H9 (cell line): ENCODE results near the gene ZNF319. TPM values are rescaled to one million over a fixed set of nuclear protein-coding genes. Genes with fewer than 3 reads are reported as not detected.

Experiments
- DNase-seq: peaks from one replicate; pipeline ENCODE4 v3.0.0-alpha.2; 2017
- H2AFZ ChIP-seq: one replicate; pipeline ENCODE4 v1.6.1; 2013; ENCODE audit warnings: mild to moderate bottlenecking, low read length, control low read depth, moderate library complexity
- H2AK5ac ChIP-seq: 2 replicates; pipeline ENCODE4 v1.6.1; 2013; ENCODE audit warnings: low read length, control low read depth, mixed read lengths; ENCODE audit not compliant: insufficient read length
- H2BK120ac ChIP-seq: one replicate; pipeline ENCODE4 v1.6.1; 2013; ENCODE audit warnings: low read depth, mild to moderate bottlenecking, low read length, control low read depth, inconsistent platforms; ENCODE audit not compliant: poor library complexity, severe bottlenecking
- H2BK12ac ChIP-seq: 2 replicates; pipeline ENCODE4 v1.6.1; 2013; ENCODE audit warnings: low read length, control low read depth, mixed read lengths, low read depth; ENCODE audit not compliant: insufficient read length
- H2BK15ac ChIP-seq: 2 replicates; pipeline ENCODE4 v1.6.1; 2013; ENCODE audit warnings: low read depth, low read length, control low read depth
- H2BK20ac ChIP-seq: one replicate; pipeline ENCODE4 v1.6.1; 2013; ENCODE audit warnings: low read depth, mild to moderate bottlenecking, low read length, control low read depth, inconsistent platforms; ENCODE audit not compliant: poor library complexity, severe bottlenecking
- H2BK5ac ChIP-seq: 2 replicates; pipeline ENCODE4 v1.6.1; 2013; ENCODE audit warnings: low read length, control low read depth, mixed read lengths; ENCODE audit not compliant: insufficient read length
- H3K14ac ChIP-seq: 2 replicates; pipeline ENCODE4 v1.6.1; 2013; ENCODE audit warnings: low read length, control low read depth; ENCODE audit not compliant: insufficient read depth
- H3K18ac ChIP-seq: 2 replicates; pipeline ENCODE4 v1.6.1; 2013; ENCODE audit warnings: low read depth, mild to moderate bottlenecking, mixed read lengths, low read length, control low read depth; ENCODE audit not compliant: insufficient read length
- H3K23ac ChIP-seq: 2 replicates; pipeline ENCODE4 v1.6.1; 2013; ENCODE audit warnings: low read length, control low read depth, mixed read lengths, low read depth; ENCODE audit not compliant: insufficient read length
- H3K23me2 ChIP-seq: 2 replicates; pipeline ENCODE4 v1.6.1; 2013; ENCODE audit warnings: low read depth, mild to moderate bottlenecking, mixed read lengths, low read length, control low read depth; ENCODE audit not compliant: insufficient read length, poor library complexity, severe bottlenecking
- H3K27ac ChIP-seq: 2 replicates; pipeline ENCODE4 v1.5.1; 2013; ENCODE audit warnings: low read length, control low read depth, mixed read lengths, low read depth; ENCODE audit not compliant: insufficient read length
- H3K27me3 ChIP-seq: 2 replicates; pipeline ENCODE4 v1.6.1; 2013; ENCODE audit warnings: low read length, control low read depth, inconsistent platforms; ENCODE audit not compliant: insufficient read depth
- H3K4ac ChIP-seq: 2 replicates; pipeline ENCODE4 v1.6.1; 2013; ENCODE audit warnings: low read depth, mild to moderate bottlenecking, control low read depth, inconsistent platforms, low read length, moderate library complexity
- H3K4me1 ChIP-seq: 2 replicates; pipeline ENCODE4 v1.6.1; 2013; ENCODE audit warnings: low read length, control low read depth, inconsistent platforms; ENCODE audit not compliant: insufficient read depth
- H3K4me2 ChIP-seq: 2 replicates; pipeline ENCODE4 v1.6.1; 2013; ENCODE audit warnings: low read length, control low read depth, mixed read lengths; ENCODE audit not compliant: insufficient read length, insufficient read depth
- H3K56ac ChIP-seq: 2 replicates; pipeline ENCODE4 v1.6.1; 2013; ENCODE audit warnings: low read depth, mild to moderate bottlenecking, mixed read lengths, low read length, control low read depth; ENCODE audit not compliant: insufficient read length
- H3K79me1 ChIP-seq: 2 replicates; pipeline ENCODE4 v1.6.1; 2013; ENCODE audit warnings: low read depth, mild to moderate bottlenecking, moderate library complexity, low read length, control low read depth, inconsistent platforms; ENCODE audit not compliant: insufficient read depth, poor library complexity, severe bottlenecking
- H3K79me2 ChIP-seq: 2 replicates; pipeline ENCODE4 v1.6.1; 2013; ENCODE audit warnings: low read length, control low read depth, inconsistent platforms; ENCODE audit not compliant: insufficient read depth
- H3K9ac ChIP-seq: 2 replicates; pipeline ENCODE4 v1.6.1; 2013; ENCODE audit warnings: low read length, control low read depth, mixed read lengths; ENCODE audit not compliant: insufficient read length; ENCODE audit errors: extremely low read depth
- H3K9me3 ChIP-seq: one replicate; pipeline ENCODE4 v1.6.1; 2013; ENCODE audit warnings: low read depth, low read length, inconsistent platforms; ENCODE audit not compliant: control insufficient read depth
- H3T11ph ChIP-seq: one replicate; pipeline ENCODE4 v1.6.1; 2013; ENCODE audit warnings: mild to moderate bottlenecking, low read length, control low read depth, inconsistent platforms
- H4K20me1 ChIP-seq: one replicate; pipeline ENCODE4 v1.6.1; 2013; ENCODE audit not compliant: control insufficient read depth, insufficient read length, insufficient read depth
- H4K5ac ChIP-seq: 2 replicates; pipeline ENCODE4 v1.6.1; 2013; ENCODE audit warnings: low read depth, mild to moderate bottlenecking, mixed read lengths, low read length, control low read depth; ENCODE audit not compliant: insufficient read length
- H4K8ac ChIP-seq: replicated peaks from 2 replicates; pipeline ENCODE4 v1.6.1; 2013; ENCODE audit warnings: low read length, control low read depth, mixed read lengths, low read depth; ENCODE audit not compliant: insufficient read length
- H4K91ac ChIP-seq: 2 replicates; pipeline ENCODE4 v1.6.1; 2013; ENCODE audit warnings: low read depth, mild to moderate bottlenecking, moderate library complexity, mixed read lengths, low read length, control low read depth; ENCODE audit not compliant: insufficient read length
- H3K27ac Mint-ChIP-seq, 3 experiments: 2 replicates in 2 of 3; 3 replicates in 1 of 3; pipeline ENCODE4 v1.8.0; 2020 to 2021; ENCODE audit warnings: mixed read lengths in 3 of 3, mild to moderate bottlenecking in 1 of 3, moderate library complexity in 1 of 3
- H3K27me3 Mint-ChIP-seq: 2 replicates; pipeline ENCODE4 v1.8.0; 2021; ENCODE audit warnings: low read depth, mild to moderate bottlenecking, moderate library complexity, mixed read lengths
- H3K36me3 Mint-ChIP-seq, 3 experiments: 2 replicates in 2 of 3; 3 replicates in 1 of 3; pipeline ENCODE4 v1.8.0; 2020 to 2021; ENCODE audit warnings: low read depth in 3 of 3, mixed read lengths in 3 of 3; ENCODE audit not compliant: insufficient read depth in 1 of 3
- H3K4me1 Mint-ChIP-seq, 2 experiments: 2 replicates each; pipeline ENCODE4 v1.8.0; 2020; ENCODE audit warnings: mixed read lengths in 2 of 2
- H3K4me3 Mint-ChIP-seq, 2 experiments: 2 replicates in 1 of 2; 3 replicates in 1 of 2; pipeline ENCODE4 v1.8.0; 2020 to 2021; ENCODE audit warnings: mild to moderate bottlenecking in 2 of 2, mixed read lengths in 2 of 2, moderate library complexity in 1 of 2
- H3K9me3 Mint-ChIP-seq, 2 experiments: 2 replicates in 1 of 2; 3 replicates in 1 of 2; pipeline ENCODE4 v1.8.0; 2020; ENCODE audit warnings: mild to moderate bottlenecking in 2 of 2, mixed read lengths in 2 of 2, moderate library complexity in 1 of 2
- WGBS: extraction: QIAGEN DNeasy Blood & Tissue Kit; methylation state at CpG from one replicate; pipeline ENCODE4 v1.1.7; 2013; ENCODE audit warnings: missing lambda C conversion rate, low lambda C conversion rate, mixed read lengths; ENCODE audit not compliant: insufficient read length; ENCODE audit errors: extremely low coverage; 5-methylcytosine and 5-hydroxymethylcytosine counted together
- total RNA-seq: library from RNA; stranded (reverse); gene quantifications from 2 replicates; pipeline ENCODE4 v1.2.1, GENCODE V29; 2021
- TF ChIP-seq, protein P1 (sequence below): fragments of 200-600 bp; sonication (generic); conservative IDR thresholded peaks from 3 replicates; pipeline ENCODE4 v1.8.0; 2021; ENCODE audit warnings: antibody characterized with exemption, mild to moderate bottlenecking

ZNF319 gene
- total RNA-seq, 1 experiment from 2014 or later, result 5.6 TPM

DNA sequence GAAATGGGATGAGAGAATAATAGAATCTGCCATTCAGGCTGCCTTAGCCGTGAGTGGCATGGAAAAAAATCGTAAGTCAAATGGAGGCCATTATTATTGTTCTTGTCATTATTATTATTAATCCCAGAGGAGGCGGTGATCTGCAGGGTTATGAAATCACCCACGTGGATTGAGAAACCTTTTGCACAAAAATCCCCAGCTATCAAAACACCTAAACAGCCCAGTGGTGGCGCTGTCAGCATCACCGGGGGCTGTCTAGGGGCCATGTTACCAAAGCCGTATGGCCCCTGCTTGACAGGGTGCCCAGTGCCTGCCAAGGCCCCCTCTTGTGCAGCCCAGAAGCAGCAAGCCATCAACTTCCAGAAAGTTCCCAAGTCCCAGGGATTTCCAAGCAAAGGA is 54.7 kb downstream of the ZNF319 start:
- Histone ChIP-seq H2AK5ac (no peak overlapping the region), H2BK20ac (no peak overlapping the region), H2BK120ac (no peak overlapping the region), H3K4me1 (no peaks in the 10 kb centered on the region), H2BK12ac (no peak overlapping the region), H3K79me1 (no peaks in the 10 kb centered on the region), H3K9ac (no peak overlapping the region), H3K18ac (no peak overlapping the region), H2BK15ac (no peak overlapping the region), H3T11ph (no peak overlapping the region), H3K4ac (no peak overlapping the region), H2BK5ac (no peak overlapping the region), H4K20me1 (no peaks in the 10 kb centered on the region), H3K27ac (no peak overlapping the region), H4K8ac (no peak overlapping the region), H2AFZ (no peak overlapping the region), H4K5ac (no peak overlapping the region), H3K4me2 (no peak overlapping the region), H3K56ac (no peak overlapping the region), H4K91ac (no peak overlapping the region), H3K27me3 (no peaks in the 10 kb centered on the region), H3K14ac (peak overlapping the region; percentile 52; the same call in 1 of the 2 replicates), H3K9me3 (no peaks in the 10 kb centered on the region), H3K79me2 (no peaks in the 10 kb centered on the region), H3K23me2 (no peaks in the 10 kb centered on the region), H3K23ac (no peak overlapping the region)
- no CpG with 5 or more reads among the region's 7 CpGs for WGBS
- H3K9me3 Mint-ChIP-seq, result no peaks in the 10 kb centered on the region
- H3K27me3 Mint-ChIP-seq, result no peaks in the 10 kb centered on the region
- H3K27ac Mint-ChIP-seq, result no peak overlapping the region
- H3K36me3 Mint-ChIP-seq, result no peaks in the 10 kb centered on the region
- no peak for DNase-seq
- H3K4me1 Mint-ChIP-seq, result peaks cover 5 to 6% of the 10 kb centered on the region in 2 experiments; a peak in 2 of 4 replicates
- no peak overlapping the region for H3K4me3 Mint-ChIP-seq
- TF ChIP-seq, protein P1, sequence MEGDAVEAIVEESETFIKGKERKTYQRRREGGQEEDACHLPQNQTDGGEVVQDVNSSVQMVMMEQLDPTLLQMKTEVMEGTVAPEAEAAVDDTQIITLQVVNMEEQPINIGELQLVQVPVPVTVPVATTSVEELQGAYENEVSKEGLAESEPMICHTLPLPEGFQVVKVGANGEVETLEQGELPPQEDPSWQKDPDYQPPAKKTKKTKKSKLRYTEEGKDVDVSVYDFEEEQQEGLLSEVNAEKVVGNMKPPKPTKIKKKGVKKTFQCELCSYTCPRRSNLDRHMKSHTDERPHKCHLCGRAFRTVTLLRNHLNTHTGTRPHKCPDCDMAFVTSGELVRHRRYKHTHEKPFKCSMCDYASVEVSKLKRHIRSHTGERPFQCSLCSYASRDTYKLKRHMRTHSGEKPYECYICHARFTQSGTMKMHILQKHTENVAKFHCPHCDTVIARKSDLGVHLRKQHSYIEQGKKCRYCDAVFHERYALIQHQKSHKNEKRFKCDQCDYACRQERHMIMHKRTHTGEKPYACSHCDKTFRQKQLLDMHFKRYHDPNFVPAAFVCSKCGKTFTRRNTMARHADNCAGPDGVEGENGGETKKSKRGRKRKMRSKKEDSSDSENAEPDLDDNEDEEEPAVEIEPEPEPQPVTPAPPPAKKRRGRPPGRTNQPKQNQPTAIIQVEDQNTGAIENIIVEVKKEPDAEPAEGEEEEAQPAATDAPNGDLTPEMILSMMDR, result peak; percentile 57
